Ascending aorta (tissue), 2 donors: ENCODE results near the gene KRTAP10-6. TPM values are rescaled to one million over a fixed set of nuclear protein-coding genes. Genes with fewer than 3 reads are reported as not detected.

Experiments
- DNase-seq, 2 donors: peaks; one replicate each; pipeline ENCODE4 v3.0.0-alpha.2; 2019; ENCODE audit warnings: low spot score in 2 of 2
- H3K27ac ChIP-seq, 2 donors: fragments of 200-600 bp; sonication (generic); one replicate each; pipeline ENCODE4 v1.5.1; 2016 to 2017; ENCODE audit warnings: mild to moderate bottlenecking in 1 of 2
- H3K27me3 ChIP-seq: fragments of 200-600 bp; sonication (generic); one replicate; pipeline ENCODE4 v1.5.1; 2017
- H3K36me3 ChIP-seq, 2 donors: fragments of 200-600 bp; sonication (generic); one replicate each; pipeline ENCODE4 v1.5.1; 2016
- H3K4me1 ChIP-seq, 2 donors: fragments of 200-600 bp; sonication (generic); one replicate each; pipeline ENCODE4 v1.5.1; 2016 to 2017; ENCODE audit warnings: mild to moderate bottlenecking in 1 of 2
- H3K4me3 ChIP-seq, 2 donors: fragments of 200-600 bp; sonication (generic); one replicate each; pipeline ENCODE4 v1.5.1; 2016 to 2017; ENCODE audit warnings: mild to moderate bottlenecking in 1 of 2
- H3K9me3 ChIP-seq, 2 donors: fragments of 200-600 bp; sonication (generic); one replicate each; pipeline ENCODE4 v1.5.1; 2016
- intact Hi-C: fragments of 100-400 bp; cut with DNase I; formaldehyde crosslinking; loops from one replicate; pipeline ENCODE4 v1.15.1; 2023
- total RNA-seq: library from RNA; depleted of rRNA; stranded (reverse); fragments of >200 nt; gene quantifications from one replicate; pipeline ENCODE4 v1.1.0, GENCODE V29; 2016
- TF ChIP-seq, protein P1 (sequence below), 3 experiments: fragments of 200-600 bp in 2 of 3; fragments of 450-650 bp in 1 of 3; sonication (generic) in 2 of 3; IDR thresholded peaks; one replicate each; pipeline ENCODE4 v1.5.1; 2016 to 2019; ENCODE audit warnings: antibody characterized with exemption in 3 of 3, mild to moderate bottlenecking in 1 of 3, moderate library complexity in 1 of 3

Gene KRTAP10-6
- total RNA-seq, 1 donor from 2014 or later = not detected

- no peak overlapping the region for H3K4me3 ChIP-seq
- TF ChIP-seq, protein P1, sequence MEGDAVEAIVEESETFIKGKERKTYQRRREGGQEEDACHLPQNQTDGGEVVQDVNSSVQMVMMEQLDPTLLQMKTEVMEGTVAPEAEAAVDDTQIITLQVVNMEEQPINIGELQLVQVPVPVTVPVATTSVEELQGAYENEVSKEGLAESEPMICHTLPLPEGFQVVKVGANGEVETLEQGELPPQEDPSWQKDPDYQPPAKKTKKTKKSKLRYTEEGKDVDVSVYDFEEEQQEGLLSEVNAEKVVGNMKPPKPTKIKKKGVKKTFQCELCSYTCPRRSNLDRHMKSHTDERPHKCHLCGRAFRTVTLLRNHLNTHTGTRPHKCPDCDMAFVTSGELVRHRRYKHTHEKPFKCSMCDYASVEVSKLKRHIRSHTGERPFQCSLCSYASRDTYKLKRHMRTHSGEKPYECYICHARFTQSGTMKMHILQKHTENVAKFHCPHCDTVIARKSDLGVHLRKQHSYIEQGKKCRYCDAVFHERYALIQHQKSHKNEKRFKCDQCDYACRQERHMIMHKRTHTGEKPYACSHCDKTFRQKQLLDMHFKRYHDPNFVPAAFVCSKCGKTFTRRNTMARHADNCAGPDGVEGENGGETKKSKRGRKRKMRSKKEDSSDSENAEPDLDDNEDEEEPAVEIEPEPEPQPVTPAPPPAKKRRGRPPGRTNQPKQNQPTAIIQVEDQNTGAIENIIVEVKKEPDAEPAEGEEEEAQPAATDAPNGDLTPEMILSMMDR (IDR thresholded peaks at IDR 0.05) = no peak
- DNase-seq = no peak
- no peaks in the 10 kb centered on the region for H3K36me3 ChIP-seq
- H3K4me1 ChIP-seq = no peaks in the 10 kb centered on the region
- H3K9me3 ChIP-seq = peaks cover 3 to 9% of the 10 kb centered on the region in 2 donors
- H3K27me3 ChIP-seq = no peaks in the 10 kb centered on the region
- H3K27ac ChIP-seq = no peak overlapping the region
- intact Hi-C loops = no loop called here
Observed at GRCh38 chr21:44547656-44548331, 44.5 kb downstream of the KRTAP10-6 start.

DNA sequence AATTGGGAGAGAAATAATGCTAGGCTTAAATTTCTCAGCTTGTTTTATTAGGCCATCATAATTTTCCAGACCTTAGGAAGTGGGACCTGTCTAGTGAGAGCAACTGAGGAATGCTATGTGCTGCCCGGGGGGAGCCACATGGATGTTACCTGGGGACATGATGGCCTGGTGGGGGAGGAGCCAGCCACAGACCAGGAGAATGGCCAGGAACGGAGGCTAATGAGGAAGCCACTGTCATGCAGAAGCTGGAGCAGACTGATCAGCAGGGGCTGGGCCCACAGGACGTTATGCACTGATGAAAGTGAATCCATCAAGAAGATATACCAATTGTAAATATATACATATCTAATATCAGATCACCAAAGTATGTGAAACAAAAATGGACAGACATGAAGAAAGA is 47.7 kb downstream of the KRTAP10-6 start:
- no peaks in the 10 kb centered on the region for H3K36me3 ChIP-seq
- H3K27me3 ChIP-seq = no peaks in the 10 kb centered on the region
- intact Hi-C loops = no loop called here
- TF ChIP-seq, protein P1 (IDR thresholded peaks at IDR 0.05) = no peak
- H3K4me1 ChIP-seq = no peaks in the 10 kb centered on the region
- peaks cover 3 to 14% of the 10 kb centered on the region in 2 donors for H3K9me3 ChIP-seq
- H3K4me3 ChIP-seq = no peak overlapping the region
- no peak for DNase-seq
- H3K27ac ChIP-seq = no peak overlapping the region

- intact Hi-C loops = no loop called here
- peaks cover 3 to 14% of the 10 kb centered on the region in 2 donors for H3K9me3 ChIP-seq
Observed at GRCh38 chr21:44542716-44543115, 49.6 kb downstream of the KRTAP10-6 start.

More at GRCh38 chr21:44542716-44543115, 49.6 kb downstream of the KRTAP10-6 start:
- Histone ChIP-seq H3K27ac (no peak overlapping the region), H3K4me3 (no peak overlapping the region), H3K36me3 (no peaks in the 10 kb centered on the region), H3K27me3 (no peaks in the 10 kb centered on the region), H3K4me1 (no peaks in the 10 kb centered on the region)
- TF ChIP-seq, protein P1 (IDR thresholded peaks at IDR 0.05) = no peak
- no peak for DNase-seq

Other genes with a start within 250 kb of the KRTAP10-6 start
- gene TRPM2, start 238.9 kb downstream of the KRTAP10-6 start, total RNA-seq = 0.43 TPM
- 2.2 TPM for gene LRRC3, start 137.0 kb downstream of the KRTAP10-6 start, total RNA-seq
- gene KRTAP10-1, start 52.3 kb downstream of the KRTAP10-6 start, total RNA-seq = not detected
- not detected for gene KRTAP10-2, start 41.0 kb downstream of the KRTAP10-6 start, total RNA-seq
- not detected for gene KRTAP10-3, start 33.7 kb downstream of the KRTAP10-6 start, total RNA-seq
- not detected for gene KRTAP10-4, start 18.8 kb downstream of the KRTAP10-6 start, total RNA-seq
- not detected for gene KRTAP10-5, start 11.9 kb downstream of the KRTAP10-6 start, total RNA-seq
- not detected for gene KRTAP10-7, start 8.1 kb upstream of the KRTAP10-6 start, total RNA-seq
- not detected for gene KRTAP10-8, start 19.6 kb upstream of the KRTAP10-6 start, total RNA-seq
- gene KRTAP10-9, start 34.6 kb upstream of the KRTAP10-6 start, total RNA-seq = not detected
- not detected for gene KRTAP10-10, start 44.9 kb upstream of the KRTAP10-6 start, total RNA-seq
- gene KRTAP10-11, start 53.9 kb upstream of the KRTAP10-6 start, total RNA-seq = not detected
- not detected for gene KRTAP12-4, start 62.2 kb upstream of the KRTAP10-6 start, total RNA-seq
- gene KRTAP12-3, start 65.4 kb upstream of the KRTAP10-6 start, total RNA-seq = not detected
- gene KRTAP12-2, start 74.4 kb upstream of the KRTAP10-6 start, total RNA-seq = not detected
- gene KRTAP12-1, start 89.7 kb upstream of the KRTAP10-6 start, total RNA-seq = not detected
- not detected for gene KRTAP10-12, start 104.7 kb upstream of the KRTAP10-6 start, total RNA-seq
- gene TSPEAR, start 119.1 kb upstream of the KRTAP10-6 start, total RNA-seq = not detected
- gene UBE2G2, start 209.3 kb upstream of the KRTAP10-6 start, total RNA-seq = 58.1 TPM
- gene SUMO3, start 225.6 kb upstream of the KRTAP10-6 start, total RNA-seq = 69.2 TPM